Activated CD4-positive, alpha-beta T cell treated with anti-CD3 and anti-CD28 coated beads, Interleukin-2, amount 10 ng/mL, durations not matched to agents 7 days and 5 days (primary cell): Measurements from ENCODE around the gene MACROD2. TPM values are rescaled to one million over a fixed set of nuclear protein-coding genes. Genes with fewer than 3 reads are reported as not detected.
A peak's percentile ranks its signal among the peaks of the same experiment; 100 is the strongest.

ENCODE experiments used
- CTCF ChIA-PET: fragments of 350-600 bp; sonication (Branson Sonifier 250); formaldehyde crosslinking; loops from one replicate; lab custom pipeline; 2021; ENCODE audit warnings: antibody characterized with exemption; lab: Charles Lee
- POLR2A ChIA-PET: fragments of 350-600 bp; sonication (Branson Sonifier 250); formaldehyde crosslinking; loops from one replicate; lab custom pipeline; 2021; ENCODE audit warnings: antibody characterized with exemption; lab: Charles Lee
- DNase-seq: peaks from one replicate; pipeline ENCODE4 v3.0.0-alpha.2; 2020
- H3K27ac Mint-ChIP-seq: one replicate; pipeline ENCODE4 v1.8.0; 2021; ENCODE audit warnings: mild to moderate bottlenecking, moderate library complexity, mixed read lengths
- H3K27me3 Mint-ChIP-seq: one replicate; pipeline ENCODE4 v1.8.0; 2021; ENCODE audit warnings: mixed read lengths
- H3K36me3 Mint-ChIP-seq: one replicate; pipeline ENCODE4 v1.8.0; 2021; ENCODE audit warnings: low read depth, mixed read lengths
- H3K4me1 Mint-ChIP-seq: one replicate; pipeline ENCODE4 v1.8.0; 2021; ENCODE audit warnings: mixed read lengths
- H3K4me3 Mint-ChIP-seq: one replicate; pipeline ENCODE4 v1.8.0; 2021; ENCODE audit warnings: mild to moderate bottlenecking, moderate library complexity, mixed read lengths
- H3K9me3 Mint-ChIP-seq: one replicate; pipeline ENCODE4 v1.8.0; 2021; ENCODE audit warnings: mixed read lengths
- total RNA-seq, 2 experiments: library from RNA; stranded (reverse); gene quantifications; one replicate each; pipeline ENCODE4 v1.2.3, GENCODE V29; 2021

MACROD2 gene
- total RNA-seq, 2 experiments from 2014 or later: not detected

DNA sequence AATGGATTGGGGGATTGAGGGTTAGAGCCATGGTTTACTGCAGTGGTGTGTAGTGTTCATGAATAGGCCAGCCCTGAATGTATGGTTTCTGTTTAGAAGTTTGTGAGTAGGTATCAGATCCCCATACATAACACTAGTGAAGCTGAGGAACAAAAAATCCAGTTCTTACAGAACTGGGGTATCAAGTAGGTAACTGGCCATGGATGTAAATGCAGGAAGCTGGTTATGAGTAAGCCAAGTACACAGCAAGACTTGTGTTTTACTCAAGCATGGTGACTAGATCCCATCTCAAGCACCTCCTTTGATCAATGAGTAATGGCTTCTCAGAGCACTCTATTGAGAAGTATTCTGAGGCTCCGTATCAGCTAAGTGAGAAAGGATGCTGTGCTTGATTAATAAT lies 955.8 kb downstream of the MACROD2 start:
- Mint-ChIP-seq H3K4me1 (no peaks in the 10 kb centered on the region), H3K4me3 (no peak overlapping the region), H3K36me3 (no peaks in the 10 kb centered on the region), H3K27ac (no peak overlapping the region), H3K9me3 (no peaks in the 10 kb centered on the region), H3K27me3 (no peaks in the 10 kb centered on the region)
- ChIA-PET POLR2A (no interaction called here), CTCF (no interaction called here)
- no peak for DNase-seq

DNA sequence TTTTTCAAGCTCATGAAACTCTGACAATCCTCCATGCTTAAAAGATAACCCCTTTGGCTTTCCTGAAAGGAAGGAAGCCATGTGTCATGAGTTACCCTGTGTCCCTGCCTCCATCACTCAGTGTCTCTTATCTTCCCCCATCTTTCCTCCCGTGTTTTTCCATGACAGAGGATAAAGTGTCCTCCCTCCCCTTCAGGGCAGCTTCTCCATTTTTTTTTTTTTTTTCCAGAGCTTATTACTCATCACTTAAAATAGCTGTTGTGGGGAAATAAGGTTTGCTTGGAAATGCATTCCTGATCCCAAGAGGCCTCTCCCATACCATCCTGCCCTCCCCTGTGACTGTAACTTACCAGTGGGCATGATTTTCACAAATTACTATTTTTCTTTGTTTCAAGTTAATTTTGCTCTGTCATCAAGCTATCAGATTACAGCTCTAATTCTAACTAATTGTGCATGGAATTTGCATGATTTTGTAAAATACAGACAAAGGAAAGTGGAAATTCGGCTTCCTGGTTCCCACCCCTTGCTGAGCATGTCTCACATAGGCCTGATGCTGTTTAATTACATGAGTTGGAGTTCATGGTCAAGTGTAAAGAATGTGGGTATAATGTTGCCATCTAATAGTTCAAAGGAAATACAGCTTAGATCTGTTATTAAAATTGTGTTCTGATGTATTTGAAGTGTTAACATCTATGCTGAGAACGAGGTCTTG lies 956.5 kb downstream of the MACROD2 start:
- no peaks in the 10 kb centered on the region for H3K9me3 Mint-ChIP-seq
- no peaks in the 10 kb centered on the region for H3K36me3 Mint-ChIP-seq
- no peak overlapping the region for H3K27ac Mint-ChIP-seq
- no peak for DNase-seq
- POLR2A ChIA-PET: no interaction called here
- no peaks in the 10 kb centered on the region for H3K27me3 Mint-ChIP-seq
- H3K4me1 Mint-ChIP-seq: no peaks in the 10 kb centered on the region
- no peak overlapping the region for H3K4me3 Mint-ChIP-seq
- CTCF ChIA-PET: no interaction called here

DNA sequence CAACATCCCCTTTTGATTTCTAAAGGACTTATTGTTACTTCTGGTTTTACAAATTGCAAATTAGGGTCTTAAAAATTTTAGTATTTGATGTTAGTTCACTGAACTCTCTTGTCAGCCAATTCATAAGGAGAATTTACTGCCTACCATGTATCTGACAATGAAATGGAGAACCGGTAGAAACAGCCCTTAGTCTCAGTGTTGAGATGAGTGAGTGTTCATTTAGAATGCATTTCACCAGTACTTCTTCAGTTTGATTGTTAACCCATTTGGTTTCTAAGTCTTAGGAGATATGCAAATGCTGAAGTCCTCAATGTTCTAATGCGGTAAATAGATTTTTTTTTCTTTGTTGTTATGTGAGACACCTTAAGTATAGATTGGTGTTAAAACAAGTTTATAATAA lies 958.4 kb downstream of the MACROD2 start:
- Mint-ChIP-seq H3K27me3 (no peaks in the 10 kb centered on the region), H3K4me3 (no peak overlapping the region), H3K9me3 (no peaks in the 10 kb centered on the region), H3K36me3 (no peaks in the 10 kb centered on the region), H3K27ac (no peak overlapping the region), H3K4me1 (no peaks in the 10 kb centered on the region)
- POLR2A ChIA-PET: no interaction called here
- CTCF ChIA-PET: no interaction called here
- no peak for DNase-seq

DNA sequence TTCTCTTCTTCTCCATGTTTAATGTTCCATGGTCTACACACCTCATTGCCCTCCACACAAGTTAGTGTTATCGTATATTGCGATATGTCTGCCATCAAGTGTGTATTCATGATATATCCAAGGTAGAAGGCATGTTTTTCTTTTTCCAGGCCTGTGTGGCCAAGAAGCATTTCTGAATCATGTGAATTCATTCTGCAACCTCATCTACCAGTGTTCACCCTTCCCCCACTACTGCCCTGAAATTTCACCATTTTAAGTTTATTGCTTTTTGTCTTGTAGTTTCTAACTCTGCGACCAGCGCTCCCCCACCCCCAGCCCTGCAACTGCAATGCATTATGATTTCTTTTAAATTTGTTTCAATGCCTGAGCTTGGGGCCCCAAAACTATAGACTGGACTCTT lies 960.1 kb downstream of the MACROD2 start:
- Mint-ChIP-seq H3K9me3 (no peaks in the 10 kb centered on the region), H3K27me3 (no peaks in the 10 kb centered on the region), H3K4me3 (no peak overlapping the region), H3K36me3 (no peaks in the 10 kb centered on the region), H3K27ac (no peak overlapping the region), H3K4me1 (no peaks in the 10 kb centered on the region)
- DNase-seq: peak; percentile 25
- ChIA-PET POLR2A (no interaction called here), CTCF (no interaction called here)

- ChIA-PET CTCF (no interaction called here), POLR2A (no interaction called here)
- no peaks in the 10 kb centered on the region for H3K9me3 Mint-ChIP-seq
- no peak overlapping the region for H3K27ac Mint-ChIP-seq
- no peak overlapping the region for H3K4me3 Mint-ChIP-seq
- no peaks in the 10 kb centered on the region for H3K27me3 Mint-ChIP-seq
- H3K36me3 Mint-ChIP-seq: no peaks in the 10 kb centered on the region
- no peaks in the 10 kb centered on the region for H3K4me1 Mint-ChIP-seq
- DNase-seq: no peak
Measured at GRCh38 chr20:14956026-14956425, 960.7 kb downstream of the MACROD2 start.

GRCh38 chr20:14956538-14956937 lies 961.2 kb downstream of the MACROD2 start:
- Mint-ChIP-seq H3K27ac (no peak overlapping the region), H3K4me3 (no peak overlapping the region), H3K27me3 (no peaks in the 10 kb centered on the region), H3K36me3 (no peaks in the 10 kb centered on the region), H3K4me1 (no peaks in the 10 kb centered on the region), H3K9me3 (no peaks in the 10 kb centered on the region)
- ChIA-PET POLR2A (no interaction called here), CTCF (no interaction called here)
- no peak for DNase-seq

GRCh38 chr20:14957402-14957801 lies 962.1 kb downstream of the MACROD2 start:
- DNase-seq: no peak
- H3K27me3 Mint-ChIP-seq: no peaks in the 10 kb centered on the region
- no peak overlapping the region for H3K27ac Mint-ChIP-seq
- no peaks in the 10 kb centered on the region for H3K4me1 Mint-ChIP-seq
- H3K4me3 Mint-ChIP-seq: no peak overlapping the region
- POLR2A ChIA-PET: no interaction called here
- CTCF ChIA-PET: no interaction called here
- H3K36me3 Mint-ChIP-seq: no peaks in the 10 kb centered on the region
- no peaks in the 10 kb centered on the region for H3K9me3 Mint-ChIP-seq

DNA sequence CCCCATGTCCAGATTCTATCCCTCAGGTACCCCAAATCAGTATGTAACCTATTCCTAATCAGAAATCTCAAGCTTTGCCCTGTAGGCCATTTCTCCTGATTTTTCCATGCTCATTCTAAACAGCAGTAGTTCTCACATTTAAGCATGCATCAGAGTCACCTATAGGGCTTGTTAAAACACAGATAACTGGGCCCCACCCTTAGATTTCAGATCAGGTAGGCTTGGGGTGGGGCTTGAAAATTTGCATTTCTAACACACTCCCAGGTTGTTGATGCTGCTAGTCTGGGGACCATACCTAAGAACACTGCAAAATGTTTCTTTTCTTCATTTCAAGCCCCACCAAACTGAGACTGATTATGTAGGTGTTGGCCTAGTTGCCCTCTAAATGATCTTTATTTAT lies 963.3 kb downstream of the MACROD2 start:
- H3K36me3 Mint-ChIP-seq: no peaks in the 10 kb centered on the region
- no peak overlapping the region for H3K27ac Mint-ChIP-seq
- ChIA-PET POLR2A (no interaction called here), CTCF (no interaction called here)
- no peaks in the 10 kb centered on the region for H3K27me3 Mint-ChIP-seq
- no peaks in the 10 kb centered on the region for H3K9me3 Mint-ChIP-seq
- DNase-seq: no peak
- no peak overlapping the region for H3K4me3 Mint-ChIP-seq
- H3K4me1 Mint-ChIP-seq: no peaks in the 10 kb centered on the region

GRCh38 chr20:14959506-14960475 lies 964.5 kb downstream of the MACROD2 start:
- Mint-ChIP-seq H3K36me3 (no peaks in the 10 kb centered on the region), H3K27me3 (no peaks in the 10 kb centered on the region), H3K9me3 (peaks cover 1% of the 10 kb centered on the region), H3K4me3 (no peak overlapping the region), H3K27ac (no peak overlapping the region), H3K4me1 (no peaks in the 10 kb centered on the region)
- CTCF ChIA-PET: no interaction called here
- no peak for DNase-seq
- POLR2A ChIA-PET: no interaction called here

DNA sequence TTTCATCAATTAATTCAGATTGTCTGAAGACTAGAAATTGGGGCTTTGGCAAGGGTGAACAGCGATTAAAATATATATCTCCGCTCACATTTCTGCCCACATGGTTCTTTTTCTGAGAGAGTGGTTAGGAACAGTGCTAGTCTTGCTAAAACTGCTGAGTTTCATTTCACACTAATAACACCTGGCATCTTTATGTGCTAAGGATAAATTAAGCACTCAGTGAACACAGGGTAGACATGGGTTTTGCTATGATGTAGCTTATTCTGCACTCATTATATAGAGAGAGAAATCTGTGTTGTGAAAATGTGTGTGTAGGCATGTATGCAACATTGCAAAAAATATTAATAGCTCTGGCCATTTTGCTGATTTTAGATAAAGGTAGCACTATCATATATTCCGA lies 965.5 kb downstream of the MACROD2 start:
- H3K36me3 Mint-ChIP-seq: no peaks in the 10 kb centered on the region
- no peak overlapping the region for H3K27ac Mint-ChIP-seq
- H3K4me3 Mint-ChIP-seq: no peak overlapping the region
- H3K27me3 Mint-ChIP-seq: no peaks in the 10 kb centered on the region
- H3K9me3 Mint-ChIP-seq: peaks cover 2% of the 10 kb centered on the region
- CTCF ChIA-PET: no interaction called here
- H3K4me1 Mint-ChIP-seq: no peaks in the 10 kb centered on the region
- POLR2A ChIA-PET: no interaction called here
- DNase-seq: no peak

- no peak overlapping the region for H3K27ac Mint-ChIP-seq
- no peak for DNase-seq
- H3K4me1 Mint-ChIP-seq: no peaks in the 10 kb centered on the region
- no peaks in the 10 kb centered on the region for H3K27me3 Mint-ChIP-seq
- no peak overlapping the region for H3K4me3 Mint-ChIP-seq
- H3K36me3 Mint-ChIP-seq: no peaks in the 10 kb centered on the region
- CTCF ChIA-PET: no interaction called here
- POLR2A ChIA-PET: no interaction called here
- peaks cover 2% of the 10 kb centered on the region for H3K9me3 Mint-ChIP-seq
Measured at GRCh38 chr20:14963262-14963663, 967.9 kb downstream of the MACROD2 start.

- peaks cover 2% of the 10 kb centered on the region for H3K9me3 Mint-ChIP-seq
- POLR2A ChIA-PET: no interaction called here
- no peak overlapping the region for H3K27ac Mint-ChIP-seq
- no peaks in the 10 kb centered on the region for H3K27me3 Mint-ChIP-seq
- CTCF ChIA-PET: no interaction called here
- no peak overlapping the region for H3K4me3 Mint-ChIP-seq
- no peaks in the 10 kb centered on the region for H3K4me1 Mint-ChIP-seq
- H3K36me3 Mint-ChIP-seq: no peaks in the 10 kb centered on the region
- no peak for DNase-seq
Measured at GRCh38 chr20:14966203-14966602, 970.9 kb downstream of the MACROD2 start.

GRCh38 chr20:14966808-14967207 lies 971.5 kb downstream of the MACROD2 start:
- Mint-ChIP-seq H3K4me3 (no peak overlapping the region), H3K9me3 (peaks cover 2% of the 10 kb centered on the region), H3K4me1 (no peaks in the 10 kb centered on the region), H3K36me3 (no peaks in the 10 kb centered on the region), H3K27ac (no peak overlapping the region), H3K27me3 (no peaks in the 10 kb centered on the region)
- POLR2A ChIA-PET: no interaction called here
- DNase-seq: no peak
- CTCF ChIA-PET: no interaction called here
